ENCODE measurements around the gene PCED1A.
"Not testable (repeated sequence)": the region's sequence is repeated elsewhere in the genome, so short reads cannot be mapped to it uniquely, and the experiment has no call there.

Gene PCED1A

DNA sequence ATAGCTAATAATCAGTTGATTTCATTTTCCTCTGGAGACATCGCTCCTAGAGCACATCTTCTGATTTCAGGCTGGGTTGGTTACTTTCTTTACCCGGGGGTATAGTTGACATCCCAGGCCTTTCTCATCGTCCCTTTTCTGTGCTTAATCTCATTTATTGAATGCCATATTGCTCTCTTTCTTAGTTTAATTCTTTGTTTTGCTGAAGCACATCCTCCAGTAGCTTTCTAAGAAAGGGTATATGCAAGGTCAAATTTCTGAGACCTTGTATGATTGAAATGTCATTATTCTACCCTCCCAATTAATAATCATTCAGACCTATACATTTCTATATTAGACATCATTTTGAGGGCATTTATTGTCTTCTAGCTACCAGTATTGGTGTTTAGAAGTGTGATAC lies 28.3 kb downstream of the PCED1A start:
- no peaks in the 10 kb centered on the region for H3K9me3 ChIP-seq (ENCODE audit: insufficient read depth, low read depth, low read length)
- TF ChIP-seq EZH2phosphoT487 (IDR thresholded peaks at IDR 0.05; ENCODE audit: borderline replicate concordance), result no peak
- TF ChIP-seq, protein P1, sequence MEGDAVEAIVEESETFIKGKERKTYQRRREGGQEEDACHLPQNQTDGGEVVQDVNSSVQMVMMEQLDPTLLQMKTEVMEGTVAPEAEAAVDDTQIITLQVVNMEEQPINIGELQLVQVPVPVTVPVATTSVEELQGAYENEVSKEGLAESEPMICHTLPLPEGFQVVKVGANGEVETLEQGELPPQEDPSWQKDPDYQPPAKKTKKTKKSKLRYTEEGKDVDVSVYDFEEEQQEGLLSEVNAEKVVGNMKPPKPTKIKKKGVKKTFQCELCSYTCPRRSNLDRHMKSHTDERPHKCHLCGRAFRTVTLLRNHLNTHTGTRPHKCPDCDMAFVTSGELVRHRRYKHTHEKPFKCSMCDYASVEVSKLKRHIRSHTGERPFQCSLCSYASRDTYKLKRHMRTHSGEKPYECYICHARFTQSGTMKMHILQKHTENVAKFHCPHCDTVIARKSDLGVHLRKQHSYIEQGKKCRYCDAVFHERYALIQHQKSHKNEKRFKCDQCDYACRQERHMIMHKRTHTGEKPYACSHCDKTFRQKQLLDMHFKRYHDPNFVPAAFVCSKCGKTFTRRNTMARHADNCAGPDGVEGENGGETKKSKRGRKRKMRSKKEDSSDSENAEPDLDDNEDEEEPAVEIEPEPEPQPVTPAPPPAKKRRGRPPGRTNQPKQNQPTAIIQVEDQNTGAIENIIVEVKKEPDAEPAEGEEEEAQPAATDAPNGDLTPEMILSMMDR (conservative IDR thresholded peaks at IDR 0.05; ENCODE audit: low read length), result no peak
- no peaks in the 10 kb centered on the region for H3K79me2 ChIP-seq (ENCODE audit: insufficient read depth, low read length)
- H3K4me2 ChIP-seq (ENCODE audit: low read depth, low read length, poor library complexity, severe bottlenecking), result no peak overlapping the region
- H3K9me2 ChIP-seq (replicated peaks; ENCODE audit: low read depth, low read length), result no peaks in the 10 kb centered on the region
- no peaks in the 10 kb centered on the region for H3K36me3 ChIP-seq (ENCODE audit: insufficient read depth, low read length)
- H3K4me3 ChIP-seq (ENCODE audit: low read length, poor library complexity, severe bottlenecking), result no peak overlapping the region
- peaks cover 26% of the 10 kb centered on the region for H3K4me1 ChIP-seq (ENCODE audit: insufficient read depth, low read length, poor library complexity, severe bottlenecking)
- no peak overlapping the region for H3K9ac ChIP-seq (ENCODE audit: low read depth, low read length, poor library complexity, severe bottlenecking)
- H3K27me3 ChIP-seq (ENCODE audit: insufficient read depth, low read length, poor library complexity, severe bottlenecking), result no peaks in the 10 kb centered on the region
- no peak overlapping the region for H2AFZ ChIP-seq (ENCODE audit: low read length)
- no peaks in the 10 kb centered on the region for H3F3A ChIP-seq (ENCODE audit: low read depth)
- H4K20me1 ChIP-seq (ENCODE audit: insufficient read depth, low read length, poor library complexity, severe bottlenecking), result no peaks in the 10 kb centered on the region

DNA sequence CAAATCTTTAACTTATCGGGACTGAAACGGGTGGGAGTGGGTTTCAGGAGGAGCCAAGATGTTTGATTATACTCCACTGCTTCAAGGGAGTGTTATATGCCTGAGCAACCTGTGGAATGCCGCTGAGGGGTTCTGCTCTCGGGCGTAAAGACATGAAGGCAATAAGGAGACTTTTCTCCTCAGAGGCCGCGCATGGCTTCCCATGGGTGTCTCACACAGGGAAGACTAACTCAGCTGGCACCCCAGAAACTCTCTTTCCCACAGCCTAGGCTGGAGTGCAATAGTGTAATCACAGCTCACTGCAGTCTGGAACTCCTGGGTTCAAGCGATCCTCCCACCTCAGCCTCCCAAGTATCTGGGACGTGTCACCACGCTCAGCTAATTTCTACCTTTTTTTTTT lies 30.8 kb downstream of the PCED1A start:
- H3K4me3 ChIP-seq (ENCODE audit: low read length, poor library complexity, severe bottlenecking), result no peak overlapping the region
- no peak overlapping the region for H3K4me2 ChIP-seq (ENCODE audit: low read depth, low read length, poor library complexity, severe bottlenecking)
- no peaks in the 10 kb centered on the region for H4K20me1 ChIP-seq (ENCODE audit: insufficient read depth, low read length, poor library complexity, severe bottlenecking)
- H2AFZ ChIP-seq (ENCODE audit: low read length), result no peak overlapping the region
- no peak overlapping the region for H3K9ac ChIP-seq (ENCODE audit: low read depth, low read length, poor library complexity, severe bottlenecking)
- no peaks in the 10 kb centered on the region for H3K79me2 ChIP-seq (ENCODE audit: insufficient read depth, low read length)
- no peak for TF ChIP-seq EZH2phosphoT487 (IDR thresholded peaks at IDR 0.05; ENCODE audit: borderline replicate concordance)
- TF ChIP-seq, protein P1 (conservative IDR thresholded peaks at IDR 0.05; ENCODE audit: low read length), result no peak
- peaks cover 9% of the 10 kb centered on the region for H3K4me1 ChIP-seq (ENCODE audit: insufficient read depth, low read length, poor library complexity, severe bottlenecking)
- no peaks in the 10 kb centered on the region for H3K9me3 ChIP-seq (ENCODE audit: insufficient read depth, low read depth, low read length)
- H3K27me3 ChIP-seq (ENCODE audit: insufficient read depth, low read length, poor library complexity, severe bottlenecking), result no peaks in the 10 kb centered on the region
- no peaks in the 10 kb centered on the region for H3F3A ChIP-seq (ENCODE audit: low read depth)
- no peaks in the 10 kb centered on the region for H3K36me3 ChIP-seq (ENCODE audit: insufficient read depth, low read length)
- no peaks in the 10 kb centered on the region for H3K9me2 ChIP-seq (replicated peaks; ENCODE audit: low read depth, low read length)

DNA sequence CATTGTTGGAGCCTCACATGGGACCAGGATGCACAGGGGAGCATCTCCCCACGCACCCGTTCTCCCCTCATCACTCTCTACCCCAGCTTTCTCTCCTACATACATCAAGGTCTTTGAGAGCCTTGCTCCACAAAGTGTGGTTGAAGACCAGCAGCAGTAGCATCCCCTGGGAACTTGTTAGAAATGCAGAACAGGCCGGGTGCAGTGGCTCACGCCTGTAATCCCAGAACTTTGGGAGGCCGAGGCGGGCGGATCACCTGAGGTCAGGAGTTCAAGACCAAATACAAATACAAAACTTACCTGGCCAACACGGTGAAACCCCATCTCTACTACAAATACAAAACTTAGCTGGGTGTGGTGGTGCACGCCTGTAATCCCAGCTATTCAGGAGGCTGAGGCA lies 32.5 kb downstream of the PCED1A start:
- H3K4me1 ChIP-seq (ENCODE audit: insufficient read depth, low read length, poor library complexity, severe bottlenecking); H3K9ac ChIP-seq (ENCODE audit: low read depth, low read length, poor library complexity, severe bottlenecking); H3K4me3 ChIP-seq (ENCODE audit: low read length, poor library complexity, severe bottlenecking); H3K79me2 ChIP-seq (ENCODE audit: insufficient read depth, low read length); H3K9me3 ChIP-seq (ENCODE audit: insufficient read depth, low read depth, low read length); H3K36me3 ChIP-seq (ENCODE audit: insufficient read depth, low read length); H3K9me2 ChIP-seq (replicated peaks; ENCODE audit: low read depth, low read length); H2AFZ ChIP-seq (ENCODE audit: low read length); H4K20me1 ChIP-seq (ENCODE audit: insufficient read depth, low read length, poor library complexity, severe bottlenecking); H3K27me3 ChIP-seq (ENCODE audit: insufficient read depth, low read length, poor library complexity, severe bottlenecking); H3K4me2 ChIP-seq (ENCODE audit: low read depth, low read length, poor library complexity, severe bottlenecking); H3F3A ChIP-seq (ENCODE audit: low read depth): not testable (repeated sequence)

DNA sequence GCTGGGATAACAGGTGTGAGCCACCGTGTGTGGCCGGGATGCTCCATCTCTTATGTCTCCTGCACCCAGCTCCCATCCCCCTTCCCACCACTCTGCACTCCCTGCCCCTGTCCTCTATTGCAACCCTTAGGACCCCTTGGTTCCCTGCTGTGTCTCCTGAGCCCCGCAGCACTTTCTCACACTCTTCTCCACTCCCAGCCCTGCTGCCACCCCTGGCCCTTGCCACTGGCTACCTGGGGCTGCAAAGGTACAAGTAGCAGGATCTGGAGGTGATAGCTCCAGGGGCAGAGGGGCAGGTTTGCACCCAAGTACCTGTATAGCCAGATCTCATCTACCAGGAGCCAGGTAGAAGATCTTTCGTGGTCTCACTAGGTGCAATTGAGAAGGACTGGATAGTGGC lies 33.4 kb downstream of the PCED1A start:
- Histone ChIP-seq H3K27me3 (ENCODE audit: insufficient read depth, low read length, poor library complexity, severe bottlenecking) (no peaks in the 10 kb centered on the region), H3K36me3 (ENCODE audit: insufficient read depth, low read length) (no peaks in the 10 kb centered on the region), H3K9me2 (replicated peaks; ENCODE audit: low read depth, low read length) (no peaks in the 10 kb centered on the region), H3K9me3 (ENCODE audit: insufficient read depth, low read depth, low read length) (no peaks in the 10 kb centered on the region), H2AFZ (ENCODE audit: low read length) (no peak overlapping the region), H4K20me1 (ENCODE audit: insufficient read depth, low read length, poor library complexity, severe bottlenecking) (no peaks in the 10 kb centered on the region), H3K79me2 (ENCODE audit: insufficient read depth, low read length) (no peaks in the 10 kb centered on the region), H3K9ac (ENCODE audit: low read depth, low read length, poor library complexity, severe bottlenecking) (no peak overlapping the region), H3K4me3 (ENCODE audit: low read length, poor library complexity, severe bottlenecking) (no peak overlapping the region), H3F3A (ENCODE audit: low read depth) (no peaks in the 10 kb centered on the region), H3K4me2 (ENCODE audit: low read depth, low read length, poor library complexity, severe bottlenecking) (no peak overlapping the region), H3K4me1 (ENCODE audit: insufficient read depth, low read length, poor library complexity, severe bottlenecking) (peaks cover 8% of the 10 kb centered on the region)
- TF ChIP-seq EZH2phosphoT487 (IDR thresholded peaks at IDR 0.05; ENCODE audit: borderline replicate concordance), result no peak
- TF ChIP-seq, protein P1 (conservative IDR thresholded peaks at IDR 0.05; ENCODE audit: low read length), result no peak
